ENCODE results near the gene ZBP1.

GRCh38 chr20:57667924-57668782 lies 47.9 kb upstream of the ZBP1 start:
- TF ChIP-seq POLR2AphosphoS5 (IDR thresholded peaks at IDR 0.05; ENCODE audit: borderline replicate concordance, low read depth, low read length) (no peak), EZH2 (IDR thresholded peaks at IDR 0.05) (no peak)

Measured in SK-N-MC (cell line).